Uterus (tissue), 2 donors: Measurements from ENCODE around the gene AP1M2.

Experiments
- CTCF ChIP-seq, 4 experiments: fragments of 200-600 bp in 2 of 4; fragments of 450-650 bp in 2 of 4; sonication (generic) in 2 of 4; IDR thresholded peaks; one replicate each; pipeline ENCODE4 v1.5.1; 2016 to 2019; ENCODE audit warnings: antibody characterized with exemption in 4 of 4, mild to moderate bottlenecking in 2 of 4, moderate library complexity in 1 of 4
- POLR2A ChIP-seq, 2 donors: fragments of 450-650 bp; IDR thresholded peaks; one replicate each; pipeline ENCODE4 v1.6.1; 2016; ENCODE audit warnings: antibody characterized with exemption in 2 of 2, mild to moderate bottlenecking in 1 of 2, moderate library complexity in 1 of 2

- no peak for TF ChIP-seq CTCF (IDR thresholded peaks at IDR 0.05)
- no peak for TF ChIP-seq POLR2A (IDR thresholded peaks at IDR 0.05)
These were observed 13.0 kb upstream of the AP1M2 start for GRCh38 chr19:10600149-10600548.
